Measurements from ENCODE around the gene GTSF1L. TPM values are rescaled to one million over a fixed set of nuclear protein-coding genes. Genes with fewer than 3 reads are reported as not detected.

GTSF1L gene
- total and polyA plus RNA-seq, 9 of the 15 experiments (the other 6 are each of a cell fraction or from before 2014, with no cell fraction given), result not detected

DNA sequence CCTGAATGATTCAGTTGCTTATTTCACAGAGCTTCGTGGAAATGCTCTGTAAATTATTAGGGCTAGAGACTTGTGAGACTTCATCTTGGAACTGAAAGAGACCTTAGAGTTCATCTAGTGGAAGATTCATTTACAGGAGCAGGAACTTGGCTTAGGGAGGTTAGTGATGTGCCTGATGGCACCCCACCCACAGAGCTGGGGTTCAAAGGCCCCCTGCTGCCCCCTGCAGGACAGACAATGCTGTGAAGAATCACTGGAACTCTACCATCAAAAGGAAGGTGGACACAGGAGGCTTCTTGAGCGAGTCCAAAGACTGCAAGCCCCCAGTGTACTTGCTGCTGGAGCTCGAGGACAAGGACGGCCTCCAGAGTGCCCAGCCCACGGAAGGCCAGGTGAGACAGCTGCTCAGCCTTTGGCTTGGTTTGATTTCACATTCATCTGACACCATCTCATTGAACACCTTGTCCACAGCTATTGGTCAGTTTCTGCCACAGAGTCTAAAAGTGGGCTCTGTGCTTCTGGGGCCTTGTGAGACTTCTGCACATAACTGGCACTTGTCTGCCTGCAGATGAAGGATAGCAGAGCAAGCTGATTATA lies 34.8 kb downstream of the GTSF1L start:
- Histone ChIP-seq H3K27me3 (ENCODE audit: control insufficient read depth in 2 of 2, insufficient read depth in 2 of 2, low read length in 2 of 2) (no peaks in the 10 kb centered on the region), H3K9me1 (ENCODE audit: control insufficient read depth, insufficient read depth, low read length) (no peaks in the 10 kb centered on the region), H3K4me2 (ENCODE audit: insufficient read depth, low read length) (no peak overlapping the region), H2AFZ (ENCODE audit: low read depth, low read length) (no peak overlapping the region), H3K36me3 (ENCODE audit: control insufficient read depth, insufficient read depth, low read length) (peaks cover 80% of the 10 kb centered on the region), H3K4me1 (replicated peaks in 1 of 2; ENCODE audit: control insufficient read depth in 2 of 2, insufficient read depth in 2 of 2, low read length in 2 of 2) (peaks cover 17 to 18% of the 10 kb centered on the region in 2 experiments; a peak in 4 of 5 replicates), H3K79me2 (ENCODE audit: control insufficient read depth, insufficient read depth, low read length) (no peaks in the 10 kb centered on the region; the same call in 2 of the 3 replicates), H3K9ac (ENCODE audit: insufficient read depth in 1 of 2, low read depth in 2 of 2, low read length in 2 of 2) (no peak overlapping the region), H3K27ac (ENCODE audit: extremely low read depth, low read depth, low read length) (no peak overlapping the region), H4K20me1 (replicated peaks; ENCODE audit: control insufficient read depth, insufficient read depth, low read length) (peaks cover 13% of the 10 kb centered on the region; the same call in 1 of the 2 replicates), H3K4me3 (no peak overlapping the region), H3K9me3 (replicated peaks; ENCODE audit: control insufficient read depth, insufficient read depth, low read depth, low read length) (no peaks in the 10 kb centered on the region)
- CTCF ChIA-PET (ENCODE audit: low intra/inter-chr PET ratio), result interaction anchor here (0.5 to 3.2 kb wide), 4 partner anchors 75 to 243 kb away, joined by 4 to 35 read pairs (median 16); no protein-coding TSS in a partner anchor
- ATAC-seq (peak; percentile 79), FAIRE-seq (peak; percentile 86), DNase-seq (ENCODE audit: extremely low read depth in 1 of 4, low spot score in 3 of 4) (peak; percentile 70 to 79 (median 74))
- POLR2A ChIA-PET, result interaction anchor here (0.5 to 1.2 kb wide), 5 partner anchors 11 to 574 kb away, joined by 3 to 6 read pairs (median 3); no protein-coding TSS in a partner anchor
- BruUV-seq (replicated peaks), result no TSS peak
- intact Hi-C loops (cut with micrococcal nuclease), result loop anchor here (1.0 to 2.0 kb wide), 4 partner anchors 15 to 243 kb away; no protein-coding TSS in a partner anchor
- WGBS (ENCODE audit: insufficient coverage, low coverage, missing lambda C conversion rate), result 68% methylated on average over 5 of the region's 5 CpGs
- in situ Hi-C loops (cut with MboI), result loop anchor here (10.0 kb wide), 1 partner anchor 237 kb away; the partner anchor contains the start of gene SRSF6
- TF ChIP-seq SMC3 (conservative IDR thresholded peaks at IDR 0.05; ENCODE audit: insufficient read depth, low read depth, low read length) (peak; percentile 65; the same call in 1 of the 2 replicates), RCOR1 (IDR thresholded peaks at IDR 0.05; ENCODE audit: borderline replicate concordance in 1 of 2, low read depth in 2 of 2, low read length in 2 of 2) (peak in 1 of 2 experiments; percentile 36; a peak in 1 of 4 replicates), ZNF445 (CRISPR knock-in tag; IDR thresholded peaks at IDR 0.05; ENCODE audit: low read depth) (0 out of 2 replicates have a peak, but pooled peaks have one; percentile 24), MAZ (CRISPR knock-in tag; conservative IDR thresholded peaks at IDR 0.05 in 1 of 2, IDR thresholded peaks at IDR 0.05 in 1 of 2) (peak in 1 of 2 experiments; percentile 47; a peak in 1 of 4 replicates), RAD21 (CRISPR knock-in tag; conservative IDR thresholded peaks at IDR 0.05 in 1 of 2, IDR thresholded peaks at IDR 0.05 in 1 of 2) (peak; percentile 78 to 81), ETS2 (tag; IDR thresholded peaks at IDR 0.05; ENCODE audit: borderline replicate concordance, poor library complexity, severe bottlenecking) (no peak), FUS (optimal IDR thresholded peaks at IDR 0.05; ENCODE audit: low read depth, low read length) (no peak), YY1 (IDR thresholded peaks at IDR 0.05; ENCODE audit: borderline replicate concordance in 1 of 3, control insufficient read depth in 1 of 3, extremely low read depth in 1 of 3, insufficient read depth in 3 of 3, insufficient read length in 1 of 3, insufficient replicate concordance in 2 of 3, low read depth in 1 of 3, low read length in 2 of 3) (peak in 1 of 3 experiments; percentile 8), MTA1 (IDR thresholded peaks at IDR 0.05; ENCODE audit: borderline replicate concordance) (no peak), POLR2H (tag; IDR thresholded peaks at IDR 0.05; ENCODE audit: low read depth) (no peak), MYNN (IDR thresholded peaks at IDR 0.05) (no peak), MYNN (CRISPR knock-in tag; IDR thresholded peaks at IDR 0.05) (no peak), NFE2 (IDR thresholded peaks at IDR 0.05; ENCODE audit: low read depth) (no peak), CTBP1 (IDR thresholded peaks at IDR 0.05; ENCODE audit: borderline replicate concordance) (peak; percentile 30; the same call in 1 of the 2 replicates), HDAC6 (IDR thresholded peaks at IDR 0.05; ENCODE audit: low read depth, low read length) (no peak), ZNF408 (CRISPR knock-in tag; IDR thresholded peaks at IDR 0.05; ENCODE audit: low read depth) (no peak), FOXP1 (CRISPR knock-in tag; IDR thresholded peaks at IDR 0.05) (no peak), ESRRB (CRISPR knock-in tag; IDR thresholded peaks at IDR 0.05; ENCODE audit: borderline replicate concordance) (no peak)
